ENCODE data around the gene MED16. TPM values are rescaled to one million over a fixed set of nuclear protein-coding genes. Genes with fewer than 3 reads are reported as not detected.

The MED16 gene
- polyA plus RNA-seq (ENCODE audit: insufficient read length in 3 of 3): 10 to 100 TPM; 40.3 to 68.6 (median 58.3) TPM
- long read RNA-seq, donor 1, partial matches to known transcripts: 5 of 10 reads
- long read RNA-seq, donor 1, other reads (novel, unspliced or antisense): 0 of 10 reads
- long read RNA-seq, donor 2, partial matches to known transcripts: 10 of 12 reads
- long read RNA-seq, donor 2, other reads (novel, unspliced or antisense): 0 of 12 reads
- long read RNA-seq, donor 3, transcript MED16-204 (15 exons, 3,420 nt): major isoform, 23 of 34 reads
- long read RNA-seq, donor 3, partial matches to known transcripts: 11 of 34 reads
- long read RNA-seq, donor 3, other reads (novel, unspliced or antisense): 0 of 34 reads
- long read RNA-seq, donor 4, transcript MED16-204 (15 exons, 3,420 nt): major isoform, 12 of 12 reads
- long read RNA-seq, donor 4, partial matches to known transcripts: 0 of 12 reads
- long read RNA-seq, donor 4, other reads (novel, unspliced or antisense): 0 of 12 reads
- long read RNA-seq, donor 5: 0 reads
- long read RNA-seq, donor 6, transcript MED16-204 (15 exons, 3,420 nt): major isoform, 5 of 18 reads
- long read RNA-seq, donor 6, partial matches to known transcripts: 13 of 18 reads
- long read RNA-seq, donor 6, other reads (novel, unspliced or antisense): 0 of 18 reads
- long read RNA-seq, donor 7, transcript MED16-204 (15 exons, 3,420 nt): major isoform, 8 of 8 reads
- long read RNA-seq, donor 7, partial matches to known transcripts: 0 of 8 reads
- long read RNA-seq, donor 7, other reads (novel, unspliced or antisense): 0 of 8 reads
- long read RNA-seq, donor 8: 0 reads
- long read RNA-seq, donor 9, transcript MED16-204 (15 exons, 3,420 nt): major isoform, 5 of 12 reads
- long read RNA-seq, donor 9, partial matches to known transcripts: 7 of 12 reads
- long read RNA-seq, donor 9, other reads (novel, unspliced or antisense): 0 of 12 reads
- long read RNA-seq, donor 10, partial matches to known transcripts: 0 of 4 reads
- long read RNA-seq, donor 10, other reads (novel, unspliced or antisense): 0 of 4 reads
- long read RNA-seq, donor 11, transcript MED16-204 (15 exons, 3,420 nt): major isoform, 12 of 12 reads
- long read RNA-seq, donor 11, partial matches to known transcripts: 0 of 12 reads
- long read RNA-seq, donor 11, other reads (novel, unspliced or antisense): 0 of 12 reads
- long read RNA-seq, donor 12, partial matches to known transcripts: 0 of 2 reads
- long read RNA-seq, donor 12, other reads (novel, unspliced or antisense): 0 of 2 reads
- long read RNA-seq, donor 13: 0 reads
- long read RNA-seq, donor 14, transcript MED16-204 (15 exons, 3,420 nt): major isoform, 5 of 5 reads
- long read RNA-seq, donor 14, partial matches to known transcripts: 0 of 5 reads
- long read RNA-seq, donor 14, other reads (novel, unspliced or antisense): 0 of 5 reads
- long read RNA-seq, donor 15, transcript MED16-204 (15 exons, 3,420 nt): major isoform, 5 of 5 reads
- long read RNA-seq, donor 15, partial matches to known transcripts: 0 of 5 reads
- long read RNA-seq, donor 15, other reads (novel, unspliced or antisense): 0 of 5 reads
- long read RNA-seq, donor 16, transcript MED16-204 (15 exons, 3,420 nt): major isoform, 29 of 99 reads
- long read RNA-seq, donor 16, partial matches to known transcripts: 58 of 99 reads
- long read RNA-seq, donor 16, other reads (novel, unspliced or antisense): 11 of 99 reads

- DNase-seq (ENCODE audit: extremely low read depth in 1 of 11, low read depth in 9 of 11, low spot score in 4 of 11): peak; percentile 88 to 96 (median 90)
Measured at GRCh38 chr19:892894-893689, at the start of gene MED16, which contains the start of gene RNU6-9. MED16 (minus strand) TSS chr19:893187; CDS start chr19:891131, 2,056 bp downstream. RNU6-9 (plus strand) TSS chr19:893484.

DNA sequence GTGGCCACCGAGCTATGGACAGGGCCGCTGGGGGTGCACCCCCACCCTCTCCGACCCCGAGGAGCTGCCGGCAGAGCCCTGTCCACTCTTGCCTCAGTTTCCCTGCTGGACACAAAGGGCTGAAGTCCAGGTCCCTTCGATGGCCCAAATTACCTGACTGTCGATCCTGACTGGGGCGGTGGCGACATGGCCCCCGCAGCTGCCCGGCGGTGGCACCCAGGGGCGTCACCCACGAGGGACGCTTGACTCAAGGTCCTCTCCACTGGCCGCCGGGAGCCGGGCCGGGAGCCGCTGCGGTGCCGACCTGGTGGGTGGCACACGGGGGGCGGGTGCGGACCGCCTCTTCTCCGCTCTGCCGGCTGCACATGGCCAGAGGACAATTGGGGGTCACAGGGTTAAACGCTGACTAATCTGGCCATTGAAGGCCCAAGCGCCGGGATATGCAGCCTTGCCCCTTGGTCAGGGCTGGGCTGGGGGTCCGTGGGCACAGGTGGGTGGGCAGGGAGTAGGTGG is 49.2 kb upstream of the MED16 start:
- no peak for DNase-seq (ENCODE audit: extremely low read depth in 1 of 11, low read depth in 9 of 11, low spot score in 4 of 11)

DNA sequence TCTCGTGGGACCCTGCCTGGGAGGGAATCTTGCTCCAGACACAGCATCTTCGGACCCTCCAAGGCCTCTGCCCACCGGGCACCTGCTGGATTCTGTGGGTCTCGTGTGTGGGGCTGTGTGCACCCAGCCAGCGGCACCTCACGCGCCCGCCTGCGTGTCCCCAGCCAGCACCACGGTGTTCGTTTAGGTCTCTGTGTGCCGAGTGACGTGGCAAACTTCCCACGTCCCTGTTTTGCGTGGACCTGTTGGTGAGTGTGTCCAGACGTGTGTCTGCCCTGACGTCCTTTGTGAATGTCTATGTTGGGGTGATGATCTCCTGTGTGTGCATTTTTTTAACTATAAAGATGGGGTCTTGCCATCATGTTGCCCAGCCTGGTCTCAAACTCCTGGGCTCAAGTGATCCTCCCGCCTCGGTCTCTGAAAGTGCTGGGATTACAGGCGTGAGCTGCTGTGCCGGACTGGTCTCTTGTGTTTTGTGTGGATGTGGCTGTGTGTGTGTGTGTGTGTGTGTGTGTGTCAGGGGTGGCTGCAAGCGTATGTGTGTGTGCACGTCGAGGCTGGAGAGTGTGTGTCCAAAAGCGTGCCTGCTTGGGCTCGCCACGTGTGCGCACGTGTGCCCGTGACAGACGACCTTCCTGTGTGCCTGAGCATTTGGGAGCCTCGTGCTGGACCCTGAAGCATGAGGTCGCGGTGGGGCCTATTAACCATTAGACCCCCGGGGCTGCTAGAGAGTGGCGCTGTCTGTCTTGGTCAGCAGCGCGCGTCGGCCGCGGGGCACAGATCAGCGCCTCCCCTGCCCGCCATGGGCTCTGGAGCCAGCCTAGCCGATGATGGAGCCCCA is 48.5 kb upstream of the MED16 start:
- no peak for DNase-seq (ENCODE audit: extremely low read depth in 1 of 11, low read depth in 9 of 11, low spot score in 4 of 11)

DNA sequence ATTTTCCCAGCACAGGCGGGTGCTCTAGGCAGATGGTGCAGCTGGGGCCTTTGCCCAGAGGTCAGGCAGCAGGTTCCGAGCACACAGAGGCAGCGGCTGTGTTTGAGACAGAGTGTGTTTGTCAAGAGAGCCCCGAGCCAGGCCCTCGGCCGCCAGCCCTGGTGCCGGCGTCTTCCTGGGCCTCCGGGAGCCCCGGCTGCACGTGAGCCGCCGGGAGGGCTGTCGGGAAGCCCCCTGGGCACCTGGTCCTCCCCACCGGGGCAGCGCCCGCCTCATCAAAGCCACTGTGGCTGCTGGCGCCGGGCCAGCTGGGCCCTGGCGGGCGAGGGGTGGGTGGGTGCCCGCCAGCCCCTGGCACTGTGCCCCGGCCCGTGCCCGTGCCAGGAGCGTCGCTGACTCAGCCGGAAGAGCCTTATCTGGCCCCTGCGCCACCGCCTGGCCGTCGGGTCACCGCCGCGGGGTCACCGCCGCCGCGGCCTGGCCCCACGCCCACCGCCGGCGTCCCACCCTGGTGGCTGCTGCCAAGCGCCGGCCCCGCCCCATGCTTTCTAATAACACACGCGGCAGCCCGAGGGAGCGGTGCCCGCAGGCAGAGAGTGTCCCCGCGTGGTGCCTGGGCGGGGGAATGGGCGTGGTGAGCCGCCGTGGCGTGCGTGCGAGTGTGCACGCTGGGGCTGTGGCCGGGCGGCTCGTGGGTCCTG is 47.8 kb upstream of the MED16 start:
- DNase-seq (ENCODE audit: extremely low read depth in 1 of 11, low read depth in 9 of 11, low spot score in 4 of 11): no peak

DNA sequence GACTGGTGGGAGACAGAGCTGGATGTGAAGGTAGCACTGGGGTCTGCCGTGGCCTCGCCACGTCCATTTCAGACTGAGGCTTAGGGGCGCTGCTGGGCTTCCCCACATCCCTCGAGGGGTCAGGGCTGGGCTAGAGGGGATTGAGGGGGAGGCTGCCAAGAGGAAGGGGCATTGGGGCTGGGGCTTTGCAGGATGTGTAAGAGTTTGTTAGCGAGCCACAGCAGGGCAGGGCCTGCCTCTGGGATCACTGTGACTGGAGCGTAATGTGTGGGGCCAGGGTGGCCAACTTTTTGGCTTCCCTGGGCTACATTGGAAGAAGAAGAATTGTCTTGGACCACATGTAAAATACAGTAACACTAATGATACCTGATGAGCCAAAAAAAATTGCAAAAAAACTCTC is 46.9 kb upstream of the MED16 start:
- DNase-seq (ENCODE audit: extremely low read depth in 1 of 11, low read depth in 9 of 11, low spot score in 4 of 11): no peak

GRCh38 chr19:939439-939838 is 46.5 kb upstream of the MED16 start:
- DNase-seq (ENCODE audit: extremely low read depth in 1 of 11, low read depth in 9 of 11, low spot score in 4 of 11): no peak

DNA sequence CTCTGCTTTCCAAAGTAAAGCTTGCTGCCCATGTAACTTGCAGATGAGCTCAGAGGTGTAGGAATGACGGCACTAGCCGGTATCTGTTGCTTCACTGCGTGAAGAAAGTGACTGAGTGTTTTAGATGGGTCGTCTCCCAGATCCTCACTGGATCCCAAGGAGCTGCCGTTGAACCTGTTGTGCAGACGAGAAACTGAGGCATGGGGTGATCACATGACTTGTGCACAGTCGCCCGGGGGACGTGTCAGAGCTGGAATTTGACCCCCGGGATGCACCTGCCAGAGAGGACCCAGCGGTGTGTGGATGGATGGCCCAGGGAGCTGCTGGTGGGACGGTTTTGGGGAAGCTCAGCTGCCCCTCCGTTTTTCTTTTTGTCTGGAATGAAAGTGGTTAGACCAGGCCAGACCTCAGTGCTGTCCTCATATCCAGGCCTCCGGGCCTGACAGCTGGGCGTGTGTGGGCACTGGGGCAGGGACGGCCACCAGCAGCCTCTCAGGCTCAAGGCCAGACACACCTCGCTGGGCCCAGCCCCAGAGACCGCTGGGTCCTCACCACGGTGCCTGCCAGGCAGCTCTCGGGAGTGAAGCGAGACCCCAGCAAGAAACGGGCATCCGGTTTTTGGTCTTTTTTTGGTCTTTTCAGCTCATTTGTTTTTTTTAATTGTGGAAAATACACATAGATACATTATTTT is 45.4 kb upstream of the MED16 start:
- DNase-seq (ENCODE audit: extremely low read depth in 1 of 11, low read depth in 9 of 11, low spot score in 4 of 11): no peak

DNA sequence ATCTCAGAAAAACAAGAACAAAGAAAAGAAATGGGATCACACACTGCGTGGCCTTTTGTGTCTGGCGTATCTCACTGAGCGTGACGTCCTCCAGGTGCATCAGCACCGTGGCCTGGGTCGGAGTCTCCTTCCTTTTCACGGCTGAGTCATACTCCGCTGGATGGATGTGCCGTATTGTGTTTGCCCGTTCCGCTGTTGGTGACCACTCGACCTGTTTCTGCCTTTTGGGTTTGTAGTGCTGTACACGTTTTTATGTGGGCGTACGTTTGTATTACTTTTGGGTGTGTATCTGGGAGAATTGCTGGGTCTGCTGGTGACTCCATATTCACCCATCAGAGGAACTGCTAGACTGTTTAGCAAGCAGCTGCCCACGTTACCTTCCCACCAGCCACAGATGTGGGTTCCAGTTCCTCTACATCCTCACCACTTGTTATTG is 44.3 kb upstream of the MED16 start:
- no peak for DNase-seq (ENCODE audit: extremely low read depth in 1 of 11, low read depth in 9 of 11, low spot score in 4 of 11)

DNA sequence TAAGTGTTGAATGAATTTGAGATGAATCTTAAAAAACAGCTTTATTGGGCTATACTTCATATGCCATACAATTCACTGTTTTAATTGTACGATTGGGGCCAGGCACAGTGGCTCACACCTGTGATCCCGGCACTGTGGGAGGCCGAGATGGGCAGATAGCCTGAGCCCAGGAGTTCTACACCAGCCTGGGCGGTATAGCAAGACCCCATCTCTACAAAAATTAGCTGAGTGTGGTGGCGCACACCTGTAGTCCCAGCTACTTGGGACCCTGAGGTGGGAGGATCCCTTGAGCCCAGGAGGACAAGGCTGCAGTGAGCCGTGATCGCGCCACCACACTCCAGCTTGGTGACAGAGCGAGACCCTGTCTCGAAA is 43.2 kb upstream of the MED16 start:
- no peak for DNase-seq (ENCODE audit: extremely low read depth in 1 of 11, low read depth in 9 of 11, low spot score in 4 of 11)

DNA sequence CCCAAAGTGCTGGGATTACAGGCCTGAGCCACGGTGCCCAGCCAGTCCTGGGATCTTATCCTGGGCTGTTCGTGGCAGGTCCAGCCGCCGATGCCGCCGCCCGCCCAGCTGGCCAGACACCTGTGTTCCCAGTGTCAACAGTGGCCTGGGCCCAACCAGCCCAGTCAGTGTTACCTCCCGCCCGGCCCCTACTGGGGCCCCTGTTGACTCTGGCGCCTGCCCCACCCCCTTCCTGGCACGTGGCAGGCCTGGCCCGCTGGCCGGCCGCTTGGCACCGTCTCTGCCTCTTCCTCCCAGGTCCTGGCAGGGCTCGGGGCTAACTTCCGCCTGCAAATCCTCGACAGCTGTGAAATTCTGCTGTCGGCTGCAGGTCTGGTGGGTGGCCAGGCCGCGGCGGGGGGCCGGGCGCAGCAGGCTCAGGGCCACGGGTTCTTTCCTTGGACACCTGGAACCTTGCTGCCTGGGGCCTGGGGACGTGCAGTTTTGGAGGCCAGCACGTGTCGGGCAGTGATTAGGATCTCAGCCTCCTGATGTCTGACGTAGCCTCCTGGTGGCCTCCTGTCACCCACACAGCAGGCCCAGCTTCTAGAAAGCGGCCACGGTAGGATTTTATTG is 42.0 kb upstream of the MED16 start:
- no peak for DNase-seq (ENCODE audit: extremely low read depth in 1 of 11, low read depth in 9 of 11, low spot score in 4 of 11)

DNA sequence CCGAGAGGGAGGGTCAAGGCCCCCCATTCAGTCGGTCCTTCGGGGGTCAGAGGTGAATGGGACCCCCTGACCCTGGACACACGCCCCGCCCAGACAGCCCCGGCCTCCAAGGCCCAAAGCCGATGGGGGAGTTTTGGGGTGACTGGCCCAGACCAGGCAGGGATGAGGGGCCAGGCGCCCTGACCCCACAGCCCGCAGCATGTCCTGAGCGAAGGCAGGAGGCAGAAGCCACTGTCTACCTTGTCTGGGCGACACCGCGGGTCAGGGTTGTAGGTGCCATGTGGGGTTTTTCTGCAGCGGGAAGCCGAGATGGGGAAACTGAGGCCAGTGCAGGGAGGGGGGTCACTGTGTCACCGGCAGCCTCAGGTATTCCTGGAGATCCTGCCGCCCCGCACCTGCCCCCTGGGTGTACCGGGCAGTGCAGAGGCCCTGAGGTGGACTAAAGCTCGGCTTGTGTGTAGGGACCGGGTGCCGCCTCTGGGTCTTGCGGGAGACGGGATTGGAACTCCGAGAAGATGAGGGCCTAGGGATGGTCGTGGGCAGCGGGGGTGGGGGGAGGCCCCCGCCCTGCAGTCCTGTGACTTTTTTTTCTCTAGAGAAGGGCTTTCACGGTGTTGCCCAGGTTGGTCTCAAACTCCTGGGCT is 41.3 kb upstream of the MED16 start:
- DNase-seq (ENCODE audit: extremely low read depth in 1 of 11, low read depth in 9 of 11, low spot score in 4 of 11): no peak

GRCh38 chr19:933553-933882 is 40.5 kb upstream of the MED16 start:
- DNase-seq (ENCODE audit: extremely low read depth in 1 of 11, low read depth in 9 of 11, low spot score in 4 of 11): no peak

GRCh38 chr19:932648-933552 is 39.9 kb upstream of the MED16 start:
- DNase-seq (ENCODE audit: extremely low read depth in 1 of 11, low read depth in 9 of 11, low spot score in 4 of 11): peak in 3 of 11 donors; percentile 81 to 87 (median 83)
